ENCODE results near the gene TIAM2.

TIAM2 gene

DNA sequence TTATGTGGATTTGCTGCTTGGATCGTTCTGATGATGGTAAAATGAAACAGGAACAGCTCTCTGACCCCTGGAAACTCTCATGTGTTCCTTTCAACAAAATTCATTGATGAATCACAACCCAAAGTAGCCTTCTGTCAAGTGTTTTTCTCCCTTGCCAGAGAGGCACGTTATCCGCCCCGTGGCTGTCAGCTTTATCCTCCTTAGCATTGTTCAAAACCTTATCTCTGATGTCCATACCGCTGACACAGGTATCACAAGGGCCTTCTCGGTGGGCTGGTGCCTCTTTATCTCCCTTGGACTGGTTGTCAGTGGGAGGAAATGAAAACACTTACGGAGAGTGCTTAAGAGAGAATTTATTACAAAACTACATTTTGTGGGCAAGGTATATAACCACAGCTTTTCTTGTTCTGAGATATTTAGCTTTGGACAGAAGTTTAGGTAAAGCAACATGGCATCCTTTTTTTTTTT is 84.9 kb downstream of the TIAM2 start:
- ChIA-PET POLR2A (interaction anchor here (0.6 to 1.0 kb wide), 2 partner anchors 9 to 128 kb away, joined by 3 to 5 read pairs; no protein-coding TSS in a partner anchor), CTCF (no interaction called here)
- TF ChIP-seq FOXK2 (IDR thresholded peaks at IDR 0.05), result no peak
- TF ChIP-seq NFRKB (IDR thresholded peaks at IDR 0.05), result no peak
- no peak for TF ChIP-seq HDGF (IDR thresholded peaks at IDR 0.05; ENCODE audit: borderline replicate concordance)
- TF ChIP-seq SP1 (IDR thresholded peaks at IDR 0.05), result no peak
- no peak for TF ChIP-seq ARNT (IDR thresholded peaks at IDR 0.05)
- TF ChIP-seq TARDBP (IDR thresholded peaks at IDR 0.05), result no peak
- TF ChIP-seq CTBP1 (IDR thresholded peaks at IDR 0.05; ENCODE audit: borderline replicate concordance), result no peak
- TF ChIP-seq ELF4 (IDR thresholded peaks at IDR 0.05), result no peak
- TF ChIP-seq FOXA1 (IDR thresholded peaks at IDR 0.05), result no peak
- TF ChIP-seq L3MBTL2 (conservative IDR thresholded peaks at IDR 0.05), result no peak
- no peak for TF ChIP-seq ZNF384 (IDR thresholded peaks at IDR 0.05)
- no peak for TF ChIP-seq SUZ12 (IDR thresholded peaks at IDR 0.05)
- DNase-seq (ENCODE audit: extremely low spot score), result no peak

DNA sequence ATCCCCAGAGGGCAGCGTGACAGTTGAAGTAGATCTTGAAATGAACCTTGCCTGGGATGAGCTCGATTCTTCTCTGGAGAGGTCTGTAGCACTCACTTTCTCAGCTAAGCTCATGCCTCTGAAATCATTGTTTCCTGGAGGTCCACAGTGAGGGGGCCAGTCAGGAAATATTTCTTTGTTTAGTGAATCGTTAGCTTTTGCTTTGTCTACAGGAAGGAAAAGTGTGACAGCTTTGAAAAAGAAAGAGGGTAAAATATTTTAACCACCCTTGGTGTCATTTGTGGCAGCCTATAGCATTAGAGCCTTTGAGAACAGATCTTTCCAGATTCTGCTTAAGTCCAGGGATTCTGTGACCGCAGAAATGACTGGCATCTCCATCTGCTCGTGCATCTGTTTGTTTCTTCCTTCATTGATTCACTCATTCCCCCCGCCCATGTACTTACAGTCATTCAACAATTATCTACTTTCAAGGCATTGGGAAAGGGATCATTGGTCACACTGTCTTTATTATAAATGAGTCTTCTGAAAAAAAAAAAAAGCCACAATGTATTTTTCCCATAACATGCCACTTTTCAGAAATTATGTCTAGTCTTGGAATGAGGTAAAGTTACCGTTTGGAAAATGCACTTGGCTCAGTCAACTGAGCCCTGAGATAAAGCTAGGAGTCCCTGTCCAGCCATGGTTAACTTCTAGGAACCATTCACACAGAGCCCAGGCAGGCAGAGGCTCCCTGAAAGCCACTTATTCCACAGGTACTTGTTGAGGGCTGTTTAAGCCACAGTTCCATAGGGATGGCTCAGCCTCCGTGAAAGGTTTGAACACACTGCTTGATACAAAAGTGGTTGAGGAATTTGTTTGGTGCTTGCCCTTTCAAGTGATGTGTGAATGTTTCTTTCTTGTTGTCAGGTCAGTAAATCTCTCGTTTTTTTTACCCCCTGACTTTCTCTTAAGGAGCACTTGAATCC is 86.0 kb downstream of the TIAM2 start:
- DNase-seq (ENCODE audit: extremely low spot score), result no peak
- TF ChIP-seq ELF4 (IDR thresholded peaks at IDR 0.05) (no peak), ZNF384 (IDR thresholded peaks at IDR 0.05) (no peak), SP1 (IDR thresholded peaks at IDR 0.05) (no peak), SUZ12 (IDR thresholded peaks at IDR 0.05) (no peak), FOXM1 (IDR thresholded peaks at IDR 0.05; ENCODE audit: borderline replicate concordance) (no peak), TARDBP (IDR thresholded peaks at IDR 0.05) (no peak), ARNT (IDR thresholded peaks at IDR 0.05) (no peak), HDGF (IDR thresholded peaks at IDR 0.05; ENCODE audit: borderline replicate concordance) (no peak)
- POLR2A ChIA-PET, result no interaction called here
- CTCF ChIA-PET, result interaction anchor here (0.6 kb wide), 1 partner anchor 20 kb away, joined by 7 read pairs; no protein-coding TSS in a partner anchor

DNA sequence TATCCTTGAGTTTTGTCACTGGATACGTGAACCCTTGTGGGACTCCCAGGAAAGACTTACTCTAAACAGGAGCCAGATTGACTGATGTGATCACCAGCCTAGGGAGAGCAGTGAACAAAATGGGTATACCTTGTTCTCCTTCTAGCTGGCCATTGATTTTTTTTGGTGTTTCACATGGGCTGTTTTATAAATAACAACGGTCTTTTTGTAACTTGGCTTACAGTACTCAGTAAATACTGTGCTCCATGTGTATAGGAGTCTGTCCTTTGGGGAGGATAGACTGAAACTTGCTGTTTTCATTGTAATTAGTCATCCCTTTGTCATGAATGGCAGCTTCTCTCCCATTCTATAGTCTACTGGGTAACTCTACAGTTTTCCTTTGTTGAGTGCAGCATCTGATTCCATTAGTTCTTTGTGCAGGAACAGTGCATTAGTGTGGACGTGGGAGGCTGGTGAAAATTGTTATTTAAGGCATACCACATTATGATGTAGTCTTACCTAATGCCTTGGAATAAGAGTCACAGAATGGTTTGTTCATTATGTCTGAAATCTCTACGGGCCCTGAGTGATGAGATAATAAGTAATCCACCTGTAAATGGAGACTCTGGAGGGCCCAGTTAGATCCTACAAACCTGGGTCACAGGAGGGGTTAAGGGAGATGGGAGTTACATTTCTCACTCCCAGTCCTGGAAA is 89.5 kb downstream of the TIAM2 start:
- no peak for TF ChIP-seq L3MBTL2 (conservative IDR thresholded peaks at IDR 0.05)
- no peak for TF ChIP-seq BHLHE40 (IDR thresholded peaks at IDR 0.05; ENCODE audit: borderline replicate concordance)
- TF ChIP-seq ZNF384 (IDR thresholded peaks at IDR 0.05), result no peak
- TF ChIP-seq CTBP1 (IDR thresholded peaks at IDR 0.05; ENCODE audit: borderline replicate concordance), result no peak
- TF ChIP-seq TARDBP (IDR thresholded peaks at IDR 0.05), result no peak
- no peak for TF ChIP-seq HDGF (IDR thresholded peaks at IDR 0.05; ENCODE audit: borderline replicate concordance)
- no peak for TF ChIP-seq FOXA1 (IDR thresholded peaks at IDR 0.05)
- no peak for TF ChIP-seq ELF4 (IDR thresholded peaks at IDR 0.05)
- no peak for TF ChIP-seq FOXM1 (IDR thresholded peaks at IDR 0.05; ENCODE audit: borderline replicate concordance)
- TF ChIP-seq NFRKB (IDR thresholded peaks at IDR 0.05), result no peak
- no peak for TF ChIP-seq SUZ12 (IDR thresholded peaks at IDR 0.05)
- TF ChIP-seq, protein P1, sequence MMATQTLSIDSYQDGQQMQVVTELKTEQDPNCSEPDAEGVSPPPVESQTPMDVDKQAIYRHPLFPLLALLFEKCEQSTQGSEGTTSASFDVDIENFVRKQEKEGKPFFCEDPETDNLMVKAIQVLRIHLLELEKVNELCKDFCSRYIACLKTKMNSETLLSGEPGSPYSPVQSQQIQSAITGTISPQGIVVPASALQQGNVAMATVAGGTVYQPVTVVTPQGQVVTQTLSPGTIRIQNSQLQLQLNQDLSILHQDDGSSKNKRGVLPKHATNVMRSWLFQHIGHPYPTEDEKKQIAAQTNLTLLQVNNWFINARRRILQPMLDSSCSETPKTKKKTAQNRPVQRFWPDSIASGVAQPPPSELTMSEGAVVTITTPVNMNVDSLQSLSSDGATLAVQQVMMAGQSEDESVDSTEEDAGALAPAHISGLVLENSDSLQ (IDR thresholded peaks at IDR 0.05), result no peak
- TF ChIP-seq FOXK2 (IDR thresholded peaks at IDR 0.05), result no peak
- ChIA-PET POLR2A (no interaction called here), CTCF (no interaction called here)
- DNase-seq (ENCODE audit: extremely low spot score), result no peak

GRCh38 chr6:155085582-155086257 is 90.6 kb downstream of the TIAM2 start:
- no peak for DNase-seq (ENCODE audit: extremely low spot score)
- ChIA-PET CTCF (interaction anchor here (0.6 kb wide), 1 partner anchor 430 kb away, joined by 6 read pairs; no protein-coding TSS in a partner anchor), POLR2A (no interaction called here)
- TF ChIP-seq, protein P1 (IDR thresholded peaks at IDR 0.05), result peak; percentile 54
- TF ChIP-seq ZNF384 (IDR thresholded peaks at IDR 0.05), result no peak

GRCh38 chr6:155088856-155089255 is 93.7 kb downstream of the TIAM2 start:
- CTCF ChIA-PET, result no interaction called here
- TF ChIP-seq L3MBTL2 (conservative IDR thresholded peaks at IDR 0.05) (no peak), HDGF (IDR thresholded peaks at IDR 0.05; ENCODE audit: borderline replicate concordance) (no peak), LEF1 (IDR thresholded peaks at IDR 0.05; ENCODE audit: borderline replicate concordance) (no peak), FOXM1 (IDR thresholded peaks at IDR 0.05; ENCODE audit: borderline replicate concordance) (no peak), NFRKB (IDR thresholded peaks at IDR 0.05) (no peak)
- no peak for DNase-seq (ENCODE audit: extremely low spot score)
- POLR2A ChIA-PET, result interaction anchor here (0.6 kb wide), 1 partner anchor 9 kb away, joined by 3 read pairs; no protein-coding TSS in a partner anchor

DNA sequence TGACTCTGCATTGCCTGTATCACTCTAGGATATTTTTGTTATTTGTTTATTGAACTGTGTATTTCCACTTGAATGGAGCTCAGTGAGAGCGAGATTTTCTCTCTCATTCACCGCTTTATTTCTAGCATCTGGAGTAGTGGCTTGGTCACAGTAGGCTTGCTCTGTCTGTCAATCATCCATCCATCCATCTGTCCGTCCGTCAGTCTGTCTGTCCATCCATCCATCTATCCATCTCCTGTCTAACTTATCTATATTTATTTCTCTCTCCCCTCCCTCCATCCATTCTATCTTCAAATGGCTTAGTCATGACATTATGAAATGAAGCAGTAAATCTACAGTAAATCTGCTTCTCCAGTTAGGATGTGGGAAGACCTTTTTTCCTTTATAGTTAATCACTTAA is 94.6 kb downstream of the TIAM2 start:
- no peak for TF ChIP-seq ARNT (IDR thresholded peaks at IDR 0.05)
- TF ChIP-seq LEF1 (IDR thresholded peaks at IDR 0.05; ENCODE audit: borderline replicate concordance), result no peak
- no peak for TF ChIP-seq HDGF (IDR thresholded peaks at IDR 0.05; ENCODE audit: borderline replicate concordance)
- TF ChIP-seq ZNF384 (IDR thresholded peaks at IDR 0.05), result no peak
- TF ChIP-seq, protein P1 (IDR thresholded peaks at IDR 0.05), result peak; percentile 70
- TF ChIP-seq FOXK2 (IDR thresholded peaks at IDR 0.05), result no peak
- POLR2A ChIA-PET, result no interaction called here
- CTCF ChIA-PET, result interaction anchor here (0.5 kb wide), 1 partner anchor 57 kb away, joined by 3 read pairs; no protein-coding TSS in a partner anchor
- no peak for DNase-seq (ENCODE audit: extremely low spot score)

Data from HEK293T (cell line).